ENCODE results near the gene FBXL14.

- TF ChIP-seq CTCF (IDR thresholded peaks at IDR 0.05), result no peak
- TF ChIP-seq ZFX (IDR thresholded peaks at IDR 0.05; ENCODE audit: borderline replicate concordance), result no peak
These were observed 30.3 kb downstream of the FBXL14 start for GRCh38 chr12:1564067-1564466.

Data from 22Rv1 (cell line).